ENCODE measurements around the gene PRKCD. TPM values are rescaled to one million over a fixed set of nuclear protein-coding genes. Genes with fewer than 3 reads are reported as not detected.

PRKCD gene
- total and polyA plus RNA-seq, 2 experiments from 2014 or later = 12.3 to 23.6 TPM

DNA sequence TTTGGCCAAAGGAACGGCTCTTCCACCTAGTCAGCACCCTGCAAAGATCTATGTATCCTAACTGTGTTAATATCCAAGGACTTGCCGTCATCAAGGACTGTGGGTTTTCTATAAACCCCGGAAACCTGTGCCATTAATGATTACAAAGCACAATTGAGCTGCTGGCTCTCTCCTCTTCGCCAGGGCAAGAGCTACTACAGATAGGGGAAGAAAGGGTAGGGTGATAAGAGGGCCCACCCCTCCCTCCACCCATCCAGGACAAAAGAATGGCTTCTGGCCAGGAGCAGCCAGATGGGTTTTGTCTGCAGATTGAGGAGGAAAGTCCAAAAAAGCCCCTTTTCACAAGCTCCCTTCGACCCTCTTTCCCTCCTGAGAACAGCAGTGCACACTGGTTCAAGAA, 40.7 kb upstream of the PRKCD start:
- Histone ChIP-seq H3K9me3 (ENCODE audit: low read depth) (no peaks in the 10 kb centered on the region), H3K4me3 (no peak overlapping the region), H3K4me1 (ENCODE audit: insufficient read depth) (no peaks in the 10 kb centered on the region), H3K79me2 (no peaks in the 10 kb centered on the region), H3K36me3 (replicated peaks; ENCODE audit: insufficient read depth, low read depth) (no peaks in the 10 kb centered on the region), H2AFZ (no peak overlapping the region), H4K20me1 (ENCODE audit: insufficient read depth, poor library complexity, severe bottlenecking) (no peaks in the 10 kb centered on the region), H3K27ac (no peak overlapping the region), H3K9me2 (replicated peaks; ENCODE audit: insufficient read depth) (no peaks in the 10 kb centered on the region), H3K4me2 (no peak overlapping the region), H3K27me3 (no peaks in the 10 kb centered on the region)
- DNase-seq (ENCODE audit: low spot score) = no peak
- 81% methylated on average over 5 of the region's 5 CpGs for WGBS (ENCODE audit: low lambda C conversion rate, missing lambda C conversion rate)
- TF ChIP-seq, protein P1, sequence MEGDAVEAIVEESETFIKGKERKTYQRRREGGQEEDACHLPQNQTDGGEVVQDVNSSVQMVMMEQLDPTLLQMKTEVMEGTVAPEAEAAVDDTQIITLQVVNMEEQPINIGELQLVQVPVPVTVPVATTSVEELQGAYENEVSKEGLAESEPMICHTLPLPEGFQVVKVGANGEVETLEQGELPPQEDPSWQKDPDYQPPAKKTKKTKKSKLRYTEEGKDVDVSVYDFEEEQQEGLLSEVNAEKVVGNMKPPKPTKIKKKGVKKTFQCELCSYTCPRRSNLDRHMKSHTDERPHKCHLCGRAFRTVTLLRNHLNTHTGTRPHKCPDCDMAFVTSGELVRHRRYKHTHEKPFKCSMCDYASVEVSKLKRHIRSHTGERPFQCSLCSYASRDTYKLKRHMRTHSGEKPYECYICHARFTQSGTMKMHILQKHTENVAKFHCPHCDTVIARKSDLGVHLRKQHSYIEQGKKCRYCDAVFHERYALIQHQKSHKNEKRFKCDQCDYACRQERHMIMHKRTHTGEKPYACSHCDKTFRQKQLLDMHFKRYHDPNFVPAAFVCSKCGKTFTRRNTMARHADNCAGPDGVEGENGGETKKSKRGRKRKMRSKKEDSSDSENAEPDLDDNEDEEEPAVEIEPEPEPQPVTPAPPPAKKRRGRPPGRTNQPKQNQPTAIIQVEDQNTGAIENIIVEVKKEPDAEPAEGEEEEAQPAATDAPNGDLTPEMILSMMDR (IDR thresholded peaks at IDR 0.05; ENCODE audit: poor library complexity) = no peak
- TF ChIP-seq EZH2phosphoT487 (IDR thresholded peaks at IDR 0.05; ENCODE audit: low read depth, severe bottlenecking, unreplicated experiment) = no peak
- no peak for TF ChIP-seq EZH2 (IDR thresholded peaks at IDR 0.05; ENCODE audit: borderline replicate concordance)

DNA sequence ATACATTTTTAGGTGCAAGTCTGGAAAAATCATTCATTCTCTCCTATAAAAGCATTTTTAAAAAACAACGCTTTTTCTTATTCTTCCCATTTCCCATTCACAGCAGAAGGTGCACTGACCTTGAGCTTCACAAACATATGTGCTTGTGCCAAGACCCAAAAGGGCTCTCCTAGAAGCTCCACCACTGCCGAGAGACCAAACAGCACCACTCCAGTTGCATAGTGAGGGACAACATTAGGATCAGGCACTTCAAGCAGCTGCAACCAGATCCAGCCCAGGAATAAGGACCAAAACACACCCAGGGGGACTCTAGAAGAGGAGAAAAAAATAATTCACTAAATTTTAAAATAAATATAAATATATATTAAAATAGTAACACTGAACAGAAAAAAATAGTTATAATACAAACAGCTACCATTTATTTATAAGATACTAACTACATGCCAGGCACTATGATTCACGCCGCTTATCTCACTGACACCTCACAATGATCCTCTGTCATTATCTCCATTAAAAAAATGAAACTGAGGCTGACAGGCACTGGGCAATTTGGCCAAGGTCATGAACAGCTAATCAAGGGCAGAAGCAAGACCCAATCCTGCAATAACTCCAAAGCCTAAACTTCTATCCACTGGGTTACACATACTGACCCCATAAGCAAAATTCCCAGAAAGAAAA, 38.6 kb upstream of the PRKCD start:
- H2AFZ ChIP-seq = no peak overlapping the region
- H3K4me1 ChIP-seq (ENCODE audit: insufficient read depth) = no peaks in the 10 kb centered on the region
- TF ChIP-seq, protein P1 (IDR thresholded peaks at IDR 0.05; ENCODE audit: poor library complexity) = no peak
- TF ChIP-seq EZH2 (IDR thresholded peaks at IDR 0.05; ENCODE audit: borderline replicate concordance) (no peak), EZH2phosphoT487 (IDR thresholded peaks at IDR 0.05; ENCODE audit: low read depth, severe bottlenecking, unreplicated experiment) (no peak)
- H3K4me2 ChIP-seq = no peak overlapping the region
- H3K4me3 ChIP-seq = no peak overlapping the region
- H3K27me3 ChIP-seq = no peaks in the 10 kb centered on the region
- WGBS (ENCODE audit: low lambda C conversion rate, missing lambda C conversion rate) = 98% methylated on average over 4 of the region's 4 CpGs
- no peaks in the 10 kb centered on the region for H3K9me3 ChIP-seq (ENCODE audit: low read depth)
- no peaks in the 10 kb centered on the region for H3K9me2 ChIP-seq (replicated peaks; ENCODE audit: insufficient read depth)
- no peaks in the 10 kb centered on the region for H4K20me1 ChIP-seq (ENCODE audit: insufficient read depth, poor library complexity, severe bottlenecking)
- H3K79me2 ChIP-seq = no peaks in the 10 kb centered on the region
- no peak overlapping the region for H3K27ac ChIP-seq
- DNase-seq (ENCODE audit: low spot score) = no peak
- no peaks in the 10 kb centered on the region for H3K36me3 ChIP-seq (replicated peaks; ENCODE audit: insufficient read depth, low read depth)

DNA sequence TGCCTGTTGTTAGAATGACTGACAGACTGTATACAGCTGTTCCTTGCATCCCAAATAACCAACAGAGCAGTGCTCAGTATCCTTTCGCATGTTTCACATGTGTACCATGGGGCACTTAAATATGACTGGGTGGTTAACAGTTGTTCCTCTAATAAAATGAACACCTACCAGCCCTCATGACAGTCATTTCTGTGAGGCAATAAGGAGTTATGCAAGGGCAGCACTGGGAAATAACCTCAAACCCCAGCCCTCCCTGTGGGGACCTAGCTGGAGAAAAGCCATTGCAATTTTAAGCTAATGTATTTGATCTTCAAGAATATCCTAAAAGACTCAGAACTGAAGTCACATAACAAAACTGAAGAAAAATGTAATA, 38.1 kb upstream of the PRKCD start:
- no peak overlapping the region for H2AFZ ChIP-seq
- H3K27ac ChIP-seq = no peak overlapping the region
- H3K79me2 ChIP-seq = peaks cover 2% of the 10 kb centered on the region
- H3K4me2 ChIP-seq = no peak overlapping the region
- H3K4me3 ChIP-seq = no peak overlapping the region
- H3K36me3 ChIP-seq (replicated peaks; ENCODE audit: insufficient read depth, low read depth) = no peaks in the 10 kb centered on the region
- no peaks in the 10 kb centered on the region for H3K9me3 ChIP-seq (ENCODE audit: low read depth)
- H3K27me3 ChIP-seq = no peaks in the 10 kb centered on the region
- H3K4me1 ChIP-seq (ENCODE audit: insufficient read depth) = no peaks in the 10 kb centered on the region
- TF ChIP-seq, protein P1 (IDR thresholded peaks at IDR 0.05; ENCODE audit: poor library complexity) = no peak
- TF ChIP-seq EZH2 (IDR thresholded peaks at IDR 0.05; ENCODE audit: borderline replicate concordance) = no peak
- no peak for TF ChIP-seq EZH2phosphoT487 (IDR thresholded peaks at IDR 0.05; ENCODE audit: low read depth, severe bottlenecking, unreplicated experiment)
- DNase-seq (ENCODE audit: low spot score) = no peak
- H4K20me1 ChIP-seq (ENCODE audit: insufficient read depth, poor library complexity, severe bottlenecking) = no peaks in the 10 kb centered on the region
- H3K9me2 ChIP-seq (replicated peaks; ENCODE audit: insufficient read depth) = no peaks in the 10 kb centered on the region
- 96% methylated on average over 1 of the region's 1 CpG for WGBS (ENCODE audit: low lambda C conversion rate, missing lambda C conversion rate)
